ENCODE data around the gene PDIA6.
A peak's percentile ranks its signal among the peaks of the same experiment; 100 is the strongest.
"Not testable (repeated sequence)": the region's sequence is repeated elsewhere in the genome, so short reads cannot be mapped to it uniquely, and the experiment has no call there.

The PDIA6 gene

GRCh38 chr2:10813163-10814138 lies 866 bp upstream of the PDIA6 start:
- not testable (repeated sequence) for DNase-seq

GRCh38 chr2:10811517-10811916 lies 1.1 kb downstream of the PDIA6 start:
- no peak for DNase-seq

- no peak for DNase-seq
These were observed 2.1 kb downstream of the PDIA6 start for GRCh38 chr2:10810202-10811161.

GRCh38 chr2:10806543-10806942 lies 6.0 kb downstream of the PDIA6 start:
- DNase-seq, result no peak

GRCh38 chr2:10805990-10806389 lies 6.6 kb downstream of the PDIA6 start:
- not testable (repeated sequence) for DNase-seq

GRCh38 chr2:10802657-10803056 lies 9.9 kb downstream of the PDIA6 start:
- DNase-seq, result no peak

- DNase-seq, result no peak
These were observed 12.4 kb downstream of the PDIA6 start for GRCh38 chr2:10800163-10800562.

- no peak for DNase-seq
These were observed 13.8 kb downstream of the PDIA6 start for GRCh38 chr2:10798783-10799182.

- no peak for DNase-seq
These were observed 15.9 kb downstream of the PDIA6 start for GRCh38 chr2:10796703-10797102.

GRCh38 chr2:10795508-10796046 lies 17.0 kb downstream of the PDIA6 start:
- DNase-seq, result no peak

GRCh38 chr2:10794876-10795275 lies 17.7 kb downstream of the PDIA6 start:
- DNase-seq, result no peak

GRCh38 chr2:10793816-10794215 lies 18.8 kb downstream of the PDIA6 start:
- no peak for DNase-seq

GRCh38 chr2:10792660-10793400 lies 19.8 kb downstream of the PDIA6 start:
- peak in 3 of 56 donors; percentile 3 to 17 (median 16) for DNase-seq

- no peak for DNase-seq
These were observed 20.5 kb downstream of the PDIA6 start for GRCh38 chr2:10792001-10792634.

- no peak for DNase-seq
These were observed 22.2 kb downstream of the PDIA6 start for GRCh38 chr2:10790228-10790973.

- DNase-seq, result no peak
These were observed 23.7 kb downstream of the PDIA6 start for GRCh38 chr2:10788855-10789254.

- no peak for DNase-seq
These were observed 25.2 kb downstream of the PDIA6 start for GRCh38 chr2:10787176-10787968.

- DNase-seq, result no peak
These were observed 26.2 kb downstream of the PDIA6 start for GRCh38 chr2:10786240-10786982.
